Neural cell (in vitro differentiated cells): ENCODE measurements around the gene GLRX5. TPM values are rescaled to one million over a fixed set of nuclear protein-coding genes. Genes with fewer than 3 reads are reported as not detected.

Experiments used
- H2AFZ ChIP-seq: fragments of 200-600, 300-800 bp; sonication (generic), shearing (Covaris generic); 2 replicates; pipeline ENCODE4 v1.6.0; 2014; ENCODE audit warnings: low read depth, mild to moderate bottlenecking, antibody characterized with exemption, low read length, moderate library complexity
- H3F3A ChIP-seq: fragments of 200-600 bp; shearing (Covaris generic); 2 replicates; pipeline ENCODE4 v1.6.1; 2016; ENCODE audit warnings: mild to moderate bottlenecking, moderate library complexity, mixed read lengths, antibody characterized with exemption, low read length; ENCODE audit not compliant: insufficient read depth, poor library complexity, severe bottlenecking
- H3K27ac ChIP-seq: fragments of 200-600, 300-800 bp; sonication (generic), shearing (Covaris generic); 2 replicates; pipeline ENCODE4 v1.5.1; 2014; ENCODE audit warnings: mild to moderate bottlenecking, low read length, moderate library complexity
- H3K27me3 ChIP-seq: fragments of 300-800, 200-600 bp; sonication (generic), shearing (Covaris generic); 2 replicates; pipeline ENCODE4 v1.6.0; 2014; ENCODE audit warnings: mild to moderate bottlenecking, low read depth, low read length, moderate library complexity; ENCODE audit not compliant: insufficient read depth
- H3K36me3 ChIP-seq: fragments of 300-800, 200-600 bp; sonication (generic), shearing (Covaris generic); 2 replicates; pipeline ENCODE4 v1.5.1; 2014; ENCODE audit warnings: mild to moderate bottlenecking, antibody characterized with exemption, low read length, moderate library complexity; ENCODE audit not compliant: insufficient read depth
- H3K4me2 ChIP-seq: fragments of 300-800, 200-600 bp; sonication (generic), shearing (Covaris generic); 2 replicates; pipeline ENCODE4 v1.6.0; 2014; ENCODE audit warnings: mild to moderate bottlenecking, low read length
- H3K4me3 ChIP-seq: fragments of 300-800, 200-600 bp; sonication (generic), shearing (Covaris generic); 2 replicates; pipeline ENCODE4 v1.5.1; 2014; ENCODE audit warnings: mild to moderate bottlenecking, low read length, moderate library complexity
- H3K79me2 ChIP-seq: fragments of 200-600 bp; shearing (Covaris generic); replicated peaks from 2 replicates; pipeline ENCODE4 v1.6.0; 2014; ENCODE audit warnings: mild to moderate bottlenecking, low read length, moderate library complexity; ENCODE audit not compliant: insufficient read depth
- H3K9ac ChIP-seq: fragments of 300-800, 200-600 bp; sonication (generic), shearing (Covaris generic); 2 replicates; pipeline ENCODE4 v1.6.1; 2016; ENCODE audit warnings: mild to moderate bottlenecking, low read length, mixed read lengths
- H3K9me2 ChIP-seq: fragments of 200-600 bp; shearing (Covaris generic); 2 replicates; pipeline ENCODE4 v1.6.1; 2016; ENCODE audit warnings: mild to moderate bottlenecking, low read length, mixed read lengths; ENCODE audit not compliant: insufficient read depth
- H3K9me3 ChIP-seq: fragments of 200-600, 300-800 bp; sonication (generic), shearing (Covaris generic); 2 replicates; pipeline ENCODE4 v1.6.1; 2016; ENCODE audit warnings: mild to moderate bottlenecking, mixed run types, low read length, moderate library complexity, mixed read lengths
- H4K20me1 ChIP-seq: fragments of 200-600 bp; shearing (Covaris generic); 2 replicates; pipeline ENCODE4 v1.6.1; 2016; ENCODE audit warnings: mild to moderate bottlenecking, mixed run types; ENCODE audit not compliant: insufficient read depth
- EP300 ChIP-seq: fragments of 450-650 bp; conservative IDR thresholded peaks from 2 replicates; pipeline ENCODE4 v1.6.1; 2014; ENCODE audit warnings: antibody characterized with exemption, mild to moderate bottlenecking, moderate library complexity; ENCODE audit not compliant: poor library complexity, severe bottlenecking
- EZH2 ChIP-seq: fragments of 200-600, 300-800 bp; shearing (Covaris generic), sonication (generic); IDR thresholded peaks from 2 replicates; pipeline ENCODE4 v1.6.1; 2014; ENCODE audit warnings: antibody characterized with exemption, low read length, borderline replicate concordance, mild to moderate bottlenecking; ENCODE audit not compliant: insufficient read depth, poor library complexity, severe bottlenecking
- MXI1 ChIP-seq: fragments of 450-650 bp; conservative IDR thresholded peaks from 2 replicates; pipeline ENCODE4 v1.6.1; 2014; ENCODE audit warnings: antibody characterized with exemption, mild to moderate bottlenecking; ENCODE audit not compliant: poor library complexity, severe bottlenecking
- POLR2AphosphoS5 ChIP-seq: IDR thresholded peaks from 2 replicates; pipeline ENCODE4 v1.6.1; 2012
- RAD21 ChIP-seq: fragments of 450-650 bp; conservative IDR thresholded peaks from 2 replicates; pipeline ENCODE4 v1.6.1; 2014; ENCODE audit warnings: antibody characterized with exemption, mild to moderate bottlenecking, moderate library complexity
- SMC3 ChIP-seq: fragments of 450-650 bp; conservative IDR thresholded peaks from 2 replicates; pipeline ENCODE4 v1.6.1; 2014; ENCODE audit warnings: antibody characterized with exemption, mild to moderate bottlenecking, moderate library complexity; ENCODE audit not compliant: poor library complexity
- TAF1 ChIP-seq: IDR thresholded peaks from 2 replicates; pipeline ENCODE4 v1.6.1; 2012; ENCODE audit warnings: low read depth
- polyA plus RNA-seq: library from polyadenylated mRNA; depleted of rRNA; stranded (reverse); fragments of >200 nt; gene quantifications from 2 replicates; pipeline ENCODE4 v1.2.3, GENCODE V29; 2014
- TF ChIP-seq, protein P1 (sequence below): fragments of 450-650 bp; IDR thresholded peaks from 2 replicates; pipeline ENCODE4 v1.5.1; 2014; ENCODE audit warnings: antibody characterized with exemption, mild to moderate bottlenecking, moderate library complexity; ENCODE audit not compliant: poor library complexity, severe bottlenecking
- TF ChIP-seq, protein P2 (sequence below): IDR thresholded peaks from 2 replicates; pipeline ENCODE4 v1.6.1; 2012; ENCODE audit warnings: borderline replicate concordance

Gene GLRX5
- polyA plus RNA-seq, 1 donor from 2014 or later: 81.0 TPM

DNA sequence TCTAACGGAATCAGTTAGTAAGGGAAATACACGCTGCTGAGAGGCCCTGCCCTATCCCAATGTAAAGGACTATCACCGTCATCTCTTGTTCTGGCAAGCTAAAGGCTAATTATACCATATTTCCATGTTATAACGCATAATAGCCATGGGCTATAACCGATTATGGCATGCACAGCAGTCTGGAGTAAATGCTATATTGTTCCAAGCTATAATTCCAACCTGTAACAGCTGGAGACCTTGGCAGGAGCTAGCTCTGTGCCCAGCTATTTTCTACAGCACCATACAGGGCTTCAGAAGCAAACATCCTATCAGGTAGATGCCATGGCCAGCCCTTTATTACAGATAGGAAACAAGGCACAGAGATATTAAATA, 44.7 kb upstream of the GLRX5 start:
- Histone ChIP-seq H3K9me3 (no peaks in the 10 kb centered on the region), H3K79me2 (no peaks in the 10 kb centered on the region), H3K27me3 (no peaks in the 10 kb centered on the region), H3K36me3 (no peaks in the 10 kb centered on the region), H3K4me2 (no peak overlapping the region), H3F3A (no peaks in the 10 kb centered on the region), H4K20me1 (no peaks in the 10 kb centered on the region), H3K27ac (no peak overlapping the region), H2AFZ (no peak overlapping the region), H3K9me2 (no peaks in the 10 kb centered on the region), H3K4me3 (no peak overlapping the region), H3K9ac (no peak overlapping the region)
- TF ChIP-seq SMC3 (no peak), EP300 (no peak), TAF1 (no peak), MXI1 (no peak), POLR2AphosphoS5 (no peak), EZH2 (no peak), RAD21 (no peak)
- TF ChIP-seq, protein P1, sequence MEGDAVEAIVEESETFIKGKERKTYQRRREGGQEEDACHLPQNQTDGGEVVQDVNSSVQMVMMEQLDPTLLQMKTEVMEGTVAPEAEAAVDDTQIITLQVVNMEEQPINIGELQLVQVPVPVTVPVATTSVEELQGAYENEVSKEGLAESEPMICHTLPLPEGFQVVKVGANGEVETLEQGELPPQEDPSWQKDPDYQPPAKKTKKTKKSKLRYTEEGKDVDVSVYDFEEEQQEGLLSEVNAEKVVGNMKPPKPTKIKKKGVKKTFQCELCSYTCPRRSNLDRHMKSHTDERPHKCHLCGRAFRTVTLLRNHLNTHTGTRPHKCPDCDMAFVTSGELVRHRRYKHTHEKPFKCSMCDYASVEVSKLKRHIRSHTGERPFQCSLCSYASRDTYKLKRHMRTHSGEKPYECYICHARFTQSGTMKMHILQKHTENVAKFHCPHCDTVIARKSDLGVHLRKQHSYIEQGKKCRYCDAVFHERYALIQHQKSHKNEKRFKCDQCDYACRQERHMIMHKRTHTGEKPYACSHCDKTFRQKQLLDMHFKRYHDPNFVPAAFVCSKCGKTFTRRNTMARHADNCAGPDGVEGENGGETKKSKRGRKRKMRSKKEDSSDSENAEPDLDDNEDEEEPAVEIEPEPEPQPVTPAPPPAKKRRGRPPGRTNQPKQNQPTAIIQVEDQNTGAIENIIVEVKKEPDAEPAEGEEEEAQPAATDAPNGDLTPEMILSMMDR: no peak
- TF ChIP-seq, protein P2, sequence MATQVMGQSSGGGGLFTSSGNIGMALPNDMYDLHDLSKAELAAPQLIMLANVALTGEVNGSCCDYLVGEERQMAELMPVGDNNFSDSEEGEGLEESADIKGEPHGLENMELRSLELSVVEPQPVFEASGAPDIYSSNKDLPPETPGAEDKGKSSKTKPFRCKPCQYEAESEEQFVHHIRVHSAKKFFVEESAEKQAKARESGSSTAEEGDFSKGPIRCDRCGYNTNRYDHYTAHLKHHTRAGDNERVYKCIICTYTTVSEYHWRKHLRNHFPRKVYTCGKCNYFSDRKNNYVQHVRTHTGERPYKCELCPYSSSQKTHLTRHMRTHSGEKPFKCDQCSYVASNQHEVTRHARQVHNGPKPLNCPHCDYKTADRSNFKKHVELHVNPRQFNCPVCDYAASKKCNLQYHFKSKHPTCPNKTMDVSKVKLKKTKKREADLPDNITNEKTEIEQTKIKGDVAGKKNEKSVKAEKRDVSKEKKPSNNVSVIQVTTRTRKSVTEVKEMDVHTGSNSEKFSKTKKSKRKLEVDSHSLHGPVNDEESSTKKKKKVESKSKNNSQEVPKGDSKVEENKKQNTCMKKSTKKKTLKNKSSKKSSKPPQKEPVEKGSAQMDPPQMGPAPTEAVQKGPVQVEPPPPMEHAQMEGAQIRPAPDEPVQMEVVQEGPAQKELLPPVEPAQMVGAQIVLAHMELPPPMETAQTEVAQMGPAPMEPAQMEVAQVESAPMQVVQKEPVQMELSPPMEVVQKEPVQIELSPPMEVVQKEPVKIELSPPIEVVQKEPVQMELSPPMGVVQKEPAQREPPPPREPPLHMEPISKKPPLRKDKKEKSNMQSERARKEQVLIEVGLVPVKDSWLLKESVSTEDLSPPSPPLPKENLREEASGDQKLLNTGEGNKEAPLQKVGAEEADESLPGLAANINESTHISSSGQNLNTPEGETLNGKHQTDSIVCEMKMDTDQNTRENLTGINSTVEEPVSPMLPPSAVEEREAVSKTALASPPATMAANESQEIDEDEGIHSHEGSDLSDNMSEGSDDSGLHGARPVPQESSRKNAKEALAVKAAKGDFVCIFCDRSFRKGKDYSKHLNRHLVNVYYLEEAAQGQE: no peak

DNA sequence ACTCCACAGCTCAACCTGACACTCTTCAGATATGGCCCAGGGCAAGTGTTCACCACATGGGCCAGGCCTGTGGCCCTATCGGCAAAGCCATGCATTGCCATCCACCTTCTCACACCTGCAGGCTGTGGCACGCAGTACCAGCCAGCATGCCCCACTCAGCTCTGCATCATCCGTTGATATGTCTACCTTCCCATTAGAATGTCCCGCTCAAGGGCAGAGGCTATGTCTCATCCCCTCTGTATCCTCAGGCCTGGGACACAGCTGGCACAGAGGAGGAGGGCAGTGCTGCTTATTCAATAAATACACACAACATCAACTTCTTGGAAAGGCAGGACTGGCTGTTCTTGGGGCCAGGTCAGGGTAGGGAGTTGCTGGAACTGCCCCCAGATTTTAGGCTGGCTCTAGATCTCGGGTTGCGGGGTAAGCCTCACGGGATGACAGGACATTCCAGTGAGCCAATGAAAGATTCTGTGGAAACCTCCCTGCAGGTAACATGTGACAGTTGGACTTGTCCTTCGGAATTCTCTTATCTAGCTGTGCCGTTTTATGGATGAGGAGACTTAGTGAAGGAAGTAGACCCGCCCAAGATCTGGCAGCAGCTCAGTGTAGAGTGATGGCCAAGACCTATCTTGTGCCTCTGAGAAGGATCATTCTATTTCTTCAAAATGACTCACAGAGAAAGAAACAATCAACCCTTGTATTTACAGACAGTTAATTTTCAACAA, 44.0 kb upstream of the GLRX5 start:
- no peak overlapping the region for H3K9ac ChIP-seq
- H3K9me2 ChIP-seq: no peaks in the 10 kb centered on the region
- H3K27ac ChIP-seq: no peak overlapping the region
- H3K36me3 ChIP-seq: no peaks in the 10 kb centered on the region
- no peak overlapping the region for H3K4me3 ChIP-seq
- no peaks in the 10 kb centered on the region for H3K27me3 ChIP-seq
- H4K20me1 ChIP-seq: no peaks in the 10 kb centered on the region
- no peak overlapping the region for H3K4me2 ChIP-seq
- no peak overlapping the region for H2AFZ ChIP-seq
- TF ChIP-seq RAD21 (no peak), EP300 (no peak), POLR2AphosphoS5 (no peak), EZH2 (no peak), TAF1 (no peak), MXI1 (no peak), SMC3 (no peak)
- TF ChIP-seq, protein P2: no peak
- TF ChIP-seq, protein P1: no peak
- no peaks in the 10 kb centered on the region for H3F3A ChIP-seq
- H3K79me2 ChIP-seq: no peaks in the 10 kb centered on the region
- H3K9me3 ChIP-seq: no peaks in the 10 kb centered on the region
